GM21515 (cell line): ENCODE results near the gene ATIC.

Source experiments
- ATAC-seq: cut with Tn5 transposase; IDR thresholded peaks from one replicate; pipeline ENCODE4 v1.9.1; 2021; ENCODE audit not compliant: unreplicated experiment

ATIC gene

GRCh38 chr2:215314896-215315295 is 3.0 kb downstream of the ATIC start:
- ATAC-seq = no peak

DNA sequence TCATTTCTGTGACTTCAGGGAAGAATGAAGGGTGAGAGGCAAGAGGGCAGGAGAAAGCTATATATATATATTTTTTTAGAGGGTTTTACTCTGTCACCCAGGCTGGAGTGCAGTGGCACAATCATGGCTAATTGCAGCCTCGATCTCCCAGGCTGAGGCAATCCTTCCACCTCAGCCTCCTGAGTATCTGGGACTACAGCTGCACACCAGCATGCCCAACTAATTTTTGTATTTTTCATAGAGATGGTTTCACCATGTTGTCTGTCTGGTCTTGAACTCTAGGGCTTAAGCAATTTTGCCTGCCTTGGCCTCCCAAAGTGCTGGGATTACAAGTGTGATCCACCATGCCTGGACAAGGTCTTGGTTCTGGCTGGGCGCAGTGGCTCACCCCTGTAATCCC is 3.4 kb downstream of the ATIC start:
- no peak for ATAC-seq

- ATAC-seq = no peak
Measured at GRCh38 chr2:215316336-215316735, 4.5 kb downstream of the ATIC start.

GRCh38 chr2:215319500-215319899 is 7.6 kb downstream of the ATIC start:
- ATAC-seq = no peak

DNA sequence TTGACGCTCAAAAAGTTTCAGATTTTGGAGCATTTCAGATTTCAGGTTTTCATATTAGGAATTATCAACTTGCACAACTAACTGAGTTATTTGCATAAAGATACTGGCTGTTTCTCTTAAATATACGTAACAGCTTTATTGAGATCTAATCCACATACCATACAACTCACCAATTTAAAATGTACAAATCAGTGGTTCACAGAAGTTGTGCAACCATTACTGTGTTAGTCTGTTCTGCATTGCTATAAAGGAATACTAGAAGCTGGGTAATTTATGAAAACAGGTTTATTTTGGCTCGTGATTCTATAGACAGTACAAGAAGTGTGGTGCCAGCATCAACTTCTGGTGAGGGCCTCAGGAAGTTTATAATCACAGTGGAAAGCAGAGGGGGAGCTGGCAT is 8.2 kb downstream of the ATIC start:
- ATAC-seq = no peak

DNA sequence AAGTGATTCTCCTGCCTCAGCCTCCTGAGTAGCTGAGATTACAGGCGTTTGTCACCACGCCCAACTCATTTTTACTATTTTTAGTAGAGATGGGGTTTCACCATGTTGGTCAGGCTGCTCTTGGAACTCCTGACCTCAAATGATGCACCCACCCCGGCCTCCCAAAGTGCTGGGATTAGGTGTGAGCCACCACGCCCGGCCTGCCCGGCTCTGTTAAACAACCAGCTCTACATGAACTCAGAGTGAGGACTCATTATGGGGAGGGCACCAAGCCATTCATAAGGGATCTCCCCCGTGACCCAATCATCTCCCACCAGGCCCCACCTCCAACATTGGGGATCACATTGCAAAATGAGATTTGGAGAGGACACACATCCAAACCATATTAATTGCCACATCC is 8.8 kb downstream of the ATIC start:
- ATAC-seq = no peak

DNA sequence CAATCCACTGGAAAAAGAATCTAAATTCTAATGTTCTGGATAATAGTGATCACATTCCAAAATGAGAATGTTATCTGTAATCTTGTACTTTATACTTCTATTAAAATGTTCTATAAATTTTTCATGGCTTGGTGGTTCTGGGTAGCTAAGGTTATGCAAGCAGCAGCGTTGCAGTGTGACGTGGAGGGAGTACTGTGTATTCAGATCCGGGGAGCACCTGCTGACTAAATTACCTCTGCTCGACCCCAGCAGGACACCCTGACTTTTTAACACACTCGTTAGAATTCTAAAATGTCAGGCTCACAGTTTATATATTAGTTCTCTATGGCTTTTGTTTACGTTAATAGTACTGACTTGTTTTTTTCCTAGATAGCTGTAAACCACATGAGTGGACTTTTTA is 13.0 kb downstream of the ATIC start:
- no peak for ATAC-seq

DNA sequence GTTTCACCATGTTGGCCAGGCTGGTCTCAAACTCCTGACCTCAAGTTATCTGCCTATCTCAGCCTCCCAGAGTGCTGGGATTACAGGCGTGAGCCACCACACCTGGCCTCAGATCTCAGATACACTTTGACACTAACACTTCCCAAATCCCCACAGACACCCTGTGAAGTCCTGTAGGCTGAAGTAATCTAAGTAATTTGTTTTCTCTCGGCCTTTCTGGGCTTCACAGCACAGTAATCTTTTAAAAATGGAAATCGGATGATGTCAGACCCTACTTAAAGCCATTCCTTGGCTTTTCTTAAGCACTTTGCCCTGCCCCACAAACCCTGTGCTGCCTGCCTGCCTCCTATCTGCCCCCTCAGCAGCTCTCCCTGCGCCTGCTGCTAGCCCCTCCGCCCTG is 16.2 kb downstream of the ATIC start:
- no peak for ATAC-seq

GRCh38 chr2:215332872-215333595 is 21.2 kb downstream of the ATIC start:
- ATAC-seq = no peak

DNA sequence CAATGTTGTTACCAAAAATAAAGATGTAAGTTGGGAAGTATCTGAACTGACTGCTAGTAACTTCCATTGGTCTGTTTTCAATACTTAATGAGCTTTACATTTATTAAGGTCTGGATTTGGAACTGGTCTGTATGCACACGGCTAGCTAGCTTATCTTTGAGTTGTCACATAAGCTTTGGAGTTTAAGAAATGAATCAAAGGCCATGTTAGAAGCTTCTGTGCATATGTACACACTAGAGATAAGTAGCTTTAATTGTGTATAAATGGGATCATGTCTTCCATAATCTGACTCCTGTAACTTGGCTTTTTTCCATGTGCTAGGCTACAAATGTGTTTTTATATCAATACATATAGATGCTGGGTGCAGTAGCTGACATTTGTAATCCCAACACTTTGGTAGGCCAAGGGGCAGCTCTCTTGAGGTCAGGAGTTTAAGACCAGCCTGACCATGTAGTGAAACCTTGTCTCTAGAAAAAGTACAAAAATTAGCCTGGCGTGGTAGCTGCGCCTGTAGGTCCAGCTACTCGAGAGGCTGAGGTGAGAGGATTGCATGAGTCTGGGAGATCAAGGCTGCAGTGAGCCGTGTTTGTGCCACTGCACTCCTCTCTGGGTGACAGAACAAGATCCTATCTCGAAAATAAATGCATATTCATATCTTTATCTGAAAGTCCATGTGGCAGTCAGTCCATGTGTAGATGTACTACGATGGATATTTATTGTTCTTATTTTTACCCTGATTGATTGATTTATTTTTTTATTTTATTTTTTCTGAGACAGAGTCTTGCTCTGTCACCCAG is 27.2 kb downstream of the ATIC start:
- ATAC-seq = no peak

DNA sequence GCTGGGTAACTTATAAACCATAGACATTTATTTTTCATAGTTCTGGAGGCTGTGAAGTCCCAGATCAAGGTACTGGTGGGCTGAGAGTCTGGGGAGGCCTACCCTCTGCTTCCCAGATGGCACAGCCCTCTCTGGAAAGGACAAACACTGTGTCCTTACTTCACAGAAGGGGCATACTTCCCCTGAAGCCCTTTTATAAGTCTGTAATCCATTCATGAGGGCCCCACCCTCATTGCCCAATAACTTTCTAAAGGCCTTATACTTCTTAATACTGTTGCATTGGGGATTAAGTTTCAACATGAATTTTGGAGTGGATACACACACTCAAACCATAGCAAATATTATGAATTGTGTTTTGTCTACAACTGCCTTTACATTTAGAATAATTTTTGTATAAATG is 36.0 kb downstream of the ATIC start:
- no peak for ATAC-seq

DNA sequence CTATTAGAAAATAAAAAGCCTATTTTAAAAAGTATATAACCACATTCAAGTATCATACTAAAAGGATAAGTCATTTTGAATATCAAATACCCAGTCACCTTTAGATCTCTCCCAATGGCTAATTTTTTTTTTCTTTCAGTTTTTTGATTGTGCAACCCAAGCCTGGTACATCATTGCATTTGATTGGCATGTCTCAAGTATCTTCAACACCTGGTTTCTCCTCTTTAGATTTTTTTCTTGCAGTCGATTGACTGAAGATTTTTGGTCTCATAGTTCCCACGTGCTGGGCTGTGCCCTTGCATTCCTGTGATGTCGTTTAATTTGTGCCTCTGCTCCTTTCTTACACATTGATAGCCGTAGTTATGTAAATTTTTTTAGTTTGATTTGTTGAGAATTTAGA is 40.7 kb downstream of the ATIC start:
- no peak for ATAC-seq

DNA sequence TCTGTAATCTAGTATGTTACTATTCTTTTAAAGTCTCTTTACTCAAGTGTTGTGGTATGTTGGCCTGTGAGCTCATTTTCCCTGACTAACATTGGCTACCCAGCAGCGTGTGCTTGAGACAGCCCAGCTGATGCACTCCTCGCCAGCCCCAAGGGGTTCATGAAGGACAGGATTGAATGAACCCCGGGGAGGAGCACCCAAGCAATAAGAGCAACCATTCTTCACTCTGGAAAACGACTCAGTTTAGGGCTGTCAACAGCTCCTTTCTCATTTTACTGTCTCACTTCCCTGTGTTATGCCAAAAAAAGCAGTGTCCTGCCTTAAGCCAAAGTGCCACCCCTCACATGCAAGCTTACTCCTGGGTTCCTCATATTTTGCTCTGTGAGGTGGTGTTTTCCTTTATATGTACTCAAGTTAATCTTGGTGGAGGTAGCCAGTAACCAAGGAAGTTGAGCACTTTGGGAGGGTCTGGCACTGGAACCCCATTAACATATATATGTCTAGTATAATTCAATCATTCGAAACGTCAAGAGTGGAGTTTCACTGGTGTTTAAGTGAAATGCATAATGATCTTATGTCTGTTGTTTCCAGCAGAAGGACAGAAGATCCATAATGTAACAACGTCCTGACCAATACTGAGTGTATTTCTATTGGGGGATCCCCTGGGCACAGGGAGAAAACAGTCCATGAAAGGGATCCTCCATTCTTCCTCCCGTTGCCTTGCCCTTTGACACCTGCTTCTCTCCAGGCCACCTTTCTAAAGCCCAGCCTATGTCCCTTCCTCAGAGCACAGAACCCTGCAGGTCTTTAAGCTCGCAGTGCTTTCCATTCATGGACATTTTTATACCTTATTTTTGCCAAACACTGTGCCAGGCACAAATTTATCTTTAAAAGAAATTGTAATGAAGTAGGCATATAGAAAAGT is 43.2 kb downstream of the ATIC start:
- ATAC-seq = no peak

- no peak for ATAC-seq
Measured at GRCh38 chr2:215355801-215356200, 43.9 kb downstream of the ATIC start.

GRCh38 chr2:215356334-215356947 is 44.6 kb downstream of the ATIC start:
- no peak for ATAC-seq

DNA sequence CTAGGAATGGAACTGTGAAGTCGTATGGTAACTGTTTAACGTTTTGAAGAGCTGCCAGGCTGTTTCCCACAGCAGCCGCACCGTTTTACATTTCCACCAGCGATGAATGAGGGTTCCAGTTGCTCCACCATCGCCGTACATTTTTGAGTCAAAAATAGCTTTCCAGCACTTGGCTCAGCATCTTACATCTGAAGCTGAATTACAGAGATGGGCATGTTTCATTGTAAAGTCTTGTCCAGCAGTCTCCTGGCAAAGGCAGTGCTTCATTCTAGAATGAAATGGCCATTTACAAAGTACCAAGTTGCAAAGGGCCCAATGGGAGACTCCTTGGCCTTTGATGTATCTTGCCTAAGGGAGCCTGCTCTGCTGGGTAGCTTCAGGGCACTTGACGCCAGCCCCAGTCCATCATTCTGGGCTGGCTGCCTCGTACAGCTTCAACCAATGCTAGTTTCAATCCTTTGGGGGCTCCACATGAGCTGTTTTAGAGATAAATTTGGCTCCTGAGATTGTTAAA is 45.1 kb downstream of the ATIC start:
- ATAC-seq = no peak

DNA sequence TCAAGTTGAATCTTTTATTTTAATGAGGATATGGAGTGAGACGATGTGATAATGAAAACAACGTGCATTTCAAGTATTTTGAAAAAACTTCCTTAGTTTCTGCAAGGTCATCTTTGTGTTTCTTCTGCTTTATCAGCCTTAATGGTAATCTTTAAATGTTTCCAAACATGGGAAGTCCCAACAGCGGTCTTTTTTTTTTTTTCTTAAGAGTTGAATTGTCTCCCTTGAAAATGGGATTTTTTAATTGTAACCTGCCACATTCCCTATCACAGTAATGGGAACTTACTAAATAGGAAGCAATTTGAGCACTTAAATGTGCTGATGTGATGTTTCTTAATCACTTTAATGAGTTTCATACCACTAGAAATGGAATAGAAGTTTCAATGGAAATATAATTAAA is 45.8 kb downstream of the ATIC start:
- ATAC-seq = no peak

DNA sequence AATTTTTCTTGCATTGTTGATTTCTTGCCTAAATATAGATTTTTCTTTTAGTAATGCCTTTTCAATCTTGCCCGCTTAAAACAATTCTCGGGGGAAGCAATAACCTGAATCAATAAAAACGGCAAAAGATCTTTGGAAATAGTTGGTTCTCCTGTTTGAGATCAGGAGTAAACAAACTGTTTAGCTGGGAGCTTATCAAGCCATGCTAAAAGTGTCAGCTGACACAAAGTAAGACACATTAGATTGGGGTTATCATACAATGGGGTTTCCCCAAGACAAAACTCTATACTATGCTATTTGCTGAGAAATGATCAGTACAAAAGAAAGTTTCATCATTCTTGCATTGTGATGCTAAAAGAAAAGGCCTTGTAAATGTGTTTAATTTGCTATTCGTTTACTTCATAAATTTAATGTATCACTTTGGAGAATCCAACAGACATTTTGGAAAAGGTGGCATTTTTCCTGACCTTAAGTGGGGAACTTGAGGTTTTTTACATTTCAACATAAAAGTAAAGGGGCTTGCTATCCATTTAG is 46.5 kb downstream of the ATIC start:
- no peak for ATAC-seq

DNA sequence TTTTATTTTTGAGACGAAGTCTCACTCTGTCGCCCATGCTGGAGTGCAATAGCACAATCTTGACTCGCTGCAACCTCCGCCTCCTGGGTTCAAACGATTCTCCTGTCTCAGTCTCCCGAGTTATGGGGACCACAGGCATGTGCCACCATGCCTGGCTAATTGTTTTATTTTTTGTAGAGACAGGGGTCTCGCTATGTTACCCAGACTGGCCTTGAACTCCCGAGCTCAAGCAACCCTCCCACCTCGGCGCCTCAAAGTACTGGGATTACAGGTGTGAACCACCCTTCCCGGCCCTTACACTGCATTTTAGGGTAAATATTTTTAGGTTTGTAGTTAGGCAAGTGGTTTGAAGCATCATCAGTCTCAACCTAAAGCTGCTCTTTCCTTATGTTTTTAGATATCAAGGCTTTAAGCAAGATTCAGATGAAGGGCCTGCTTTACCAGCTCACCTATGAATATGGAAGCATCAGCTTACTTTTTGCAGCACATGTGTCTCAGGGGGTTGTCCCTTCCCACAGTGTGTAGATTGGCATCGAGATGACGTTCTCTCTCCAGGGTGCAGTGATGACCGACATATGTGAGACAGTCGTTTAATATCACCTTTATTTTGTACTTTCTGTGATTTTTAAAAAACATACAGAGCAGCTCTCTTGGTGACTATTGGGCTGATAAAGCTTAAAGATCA is 47.2 kb downstream of the ATIC start:
- no peak for ATAC-seq

DNA sequence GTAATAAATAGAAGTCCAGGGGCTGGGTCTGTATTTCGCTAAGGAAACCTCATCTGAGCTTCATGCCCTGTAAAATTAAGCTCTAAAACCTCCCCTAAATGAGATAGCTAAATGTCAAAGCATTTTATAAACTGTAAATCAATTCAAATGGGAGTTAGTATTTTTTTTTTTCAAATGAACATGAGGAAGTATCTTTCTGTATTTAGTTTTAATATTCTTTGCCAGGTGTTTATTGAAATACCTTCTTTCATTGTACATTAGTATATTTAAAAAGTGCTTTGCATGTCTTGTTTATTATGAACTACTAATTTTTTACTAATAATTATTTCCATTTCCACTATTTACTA is 47.7 kb downstream of the ATIC start:
- ATAC-seq = no peak
